ENCODE results near the gene C19orf25. TPM values are rescaled to one million over a fixed set of nuclear protein-coding genes. Genes with fewer than 3 reads are reported as not detected.

The C19orf25 gene
- total and polyA plus RNA-seq, 2 of the 13 experiments (the other 11 are each of a cell fraction or from before 2014, with no cell fraction given): 14.2 to 32.4 TPM

- no peak; the same call in 1 of the 2 replicates for TF ChIP-seq MEF2D (CRISPR knock-in tag; IDR thresholded peaks at IDR 0.05)
- no peak for TF ChIP-seq ETV6 (CRISPR knock-in tag; conservative IDR thresholded peaks at IDR 0.05)
- peak; percentile 85; the same call in 1 of the 2 replicates for TF ChIP-seq ZNF770 (CRISPR knock-in tag; IDR thresholded peaks at IDR 0.05)
- peak; percentile 99 for TF ChIP-seq HIC2 (CRISPR knock-in tag; IDR thresholded peaks at IDR 0.05; ENCODE audit: low read depth)
- no peak for TF ChIP-seq ZNF337 (CRISPR knock-in tag; IDR thresholded peaks at IDR 0.05; ENCODE audit: borderline replicate concordance, low read depth)
- no peak for TF ChIP-seq DMTF1 (CRISPR knock-in tag; IDR thresholded peaks at IDR 0.05)
- 0 out of 2 replicates have a peak, but pooled peaks have one; percentile 38 for TF ChIP-seq DZIP1 (CRISPR knock-in tag; IDR thresholded peaks at IDR 0.05)
- TF ChIP-seq ZMYM2 (CRISPR knock-in tag; IDR thresholded peaks at IDR 0.05): peak; percentile 18; the same call in 1 of the 2 replicates
- TF ChIP-seq ZNF512B (CRISPR knock-in tag; IDR thresholded peaks at IDR 0.05; ENCODE audit: borderline replicate concordance): peak; percentile 74; the same call in 1 of the 2 replicates
- 0 out of 2 replicates have a peak, but pooled peaks have one; percentile 43 for TF ChIP-seq ZNF782 (CRISPR knock-in tag; IDR thresholded peaks at IDR 0.05; ENCODE audit: borderline replicate concordance)
- TF ChIP-seq ZNF709 (CRISPR knock-in tag; IDR thresholded peaks at IDR 0.05): 0 out of 2 replicates have a peak, but pooled peaks have one; percentile 16
- 0 out of 2 replicates have a peak, but pooled peaks have one; percentile 58 for TF ChIP-seq THAP7 (CRISPR knock-in tag; IDR thresholded peaks at IDR 0.05)
- peak; percentile 5; the same call in 1 of the 2 replicates for TF ChIP-seq PPARG (CRISPR knock-in tag; conservative IDR thresholded peaks at IDR 0.05)
- TF ChIP-seq ZNF790 (CRISPR knock-in tag; IDR thresholded peaks at IDR 0.05; ENCODE audit: borderline replicate concordance): 0 out of 2 replicates have a peak, but pooled peaks have one; percentile 42
- TF ChIP-seq ZNF263 (CRISPR knock-in tag; IDR thresholded peaks at IDR 0.05): peak; percentile 91
Measured at GRCh38 chr19:1492474-1493006, 13.5 kb upstream of the C19orf25 start (continued).
